Measurements from ENCODE around the gene HLCS.

The HLCS gene

GRCh38 chr21:36763305-36763704 is 203.2 kb downstream of the HLCS start:
- H3K9ac ChIP-seq (ENCODE audit: low read length) = no peak overlapping the region

GRCh38 chr21:36762642-36763041 is 203.8 kb downstream of the HLCS start:
- H3K4me1 ChIP-seq (ENCODE audit: control insufficient read depth, insufficient read depth, low read length) = no peaks in the 10 kb centered on the region
- no peak overlapping the region for H3K4me3 ChIP-seq (ENCODE audit: low read length)
- no peaks in the 10 kb centered on the region for H3K9me3 ChIP-seq (ENCODE audit: control insufficient read depth, low read length)
- H3K9ac ChIP-seq (ENCODE audit: low read length) = no peak overlapping the region
- no peaks in the 10 kb centered on the region for H3K27me3 ChIP-seq (ENCODE audit: control insufficient read depth, insufficient read depth, low read length)
- no peaks in the 10 kb centered on the region for H3K36me3 ChIP-seq (ENCODE audit: control insufficient read depth, insufficient read depth, low read length)

More at GRCh38 chr21:36763305-36763704, 203.2 kb downstream of the HLCS start:
- Histone ChIP-seq H3K36me3 (ENCODE audit: control insufficient read depth, insufficient read depth, low read length) (no peaks in the 10 kb centered on the region), H3K4me3 (ENCODE audit: low read length) (no peak overlapping the region), H3K27me3 (ENCODE audit: control insufficient read depth, insufficient read depth, low read length) (no peaks in the 10 kb centered on the region), H3K9me3 (ENCODE audit: control insufficient read depth, low read length) (no peaks in the 10 kb centered on the region), H3K4me1 (ENCODE audit: control insufficient read depth, insufficient read depth, low read length) (no peaks in the 10 kb centered on the region)

- no peaks in the 10 kb centered on the region for H3K27me3 ChIP-seq (ENCODE audit: control insufficient read depth, insufficient read depth, low read length)
- H3K4me1 ChIP-seq (ENCODE audit: control insufficient read depth, insufficient read depth, low read length) = no peaks in the 10 kb centered on the region
- no peaks in the 10 kb centered on the region for H3K9me3 ChIP-seq (ENCODE audit: control insufficient read depth, low read length)
- no peaks in the 10 kb centered on the region for H3K36me3 ChIP-seq (ENCODE audit: control insufficient read depth, insufficient read depth, low read length)
- no peak overlapping the region for H3K9ac ChIP-seq (ENCODE audit: low read length)
- H3K4me3 ChIP-seq (ENCODE audit: low read length) = no peak overlapping the region
These were observed 204.8 kb downstream of the HLCS start for GRCh38 chr21:36761685-36762084.

- H3K4me1 ChIP-seq (ENCODE audit: control insufficient read depth, insufficient read depth, low read length) = no peaks in the 10 kb centered on the region
- no peaks in the 10 kb centered on the region for H3K36me3 ChIP-seq (ENCODE audit: control insufficient read depth, insufficient read depth, low read length)
- no peaks in the 10 kb centered on the region for H3K9me3 ChIP-seq (ENCODE audit: control insufficient read depth, low read length)
- H3K9ac ChIP-seq (ENCODE audit: low read length) = no peak overlapping the region
- H3K4me3 ChIP-seq (ENCODE audit: low read length) = no peak overlapping the region
- H3K27me3 ChIP-seq (ENCODE audit: control insufficient read depth, insufficient read depth, low read length) = no peaks in the 10 kb centered on the region
These were observed 207.0 kb downstream of the HLCS start for GRCh38 chr21:36759348-36760083.

GRCh38 chr21:36757196-36757595 is 209.3 kb downstream of the HLCS start:
- Histone ChIP-seq H3K27me3 (ENCODE audit: control insufficient read depth, insufficient read depth, low read length) (no peaks in the 10 kb centered on the region), H3K36me3 (ENCODE audit: control insufficient read depth, insufficient read depth, low read length) (no peaks in the 10 kb centered on the region), H3K9ac (ENCODE audit: low read length) (no peak overlapping the region), H3K4me1 (ENCODE audit: control insufficient read depth, insufficient read depth, low read length) (no peaks in the 10 kb centered on the region), H3K9me3 (ENCODE audit: control insufficient read depth, low read length) (no peaks in the 10 kb centered on the region), H3K4me3 (ENCODE audit: low read length) (no peak overlapping the region)

DNA sequence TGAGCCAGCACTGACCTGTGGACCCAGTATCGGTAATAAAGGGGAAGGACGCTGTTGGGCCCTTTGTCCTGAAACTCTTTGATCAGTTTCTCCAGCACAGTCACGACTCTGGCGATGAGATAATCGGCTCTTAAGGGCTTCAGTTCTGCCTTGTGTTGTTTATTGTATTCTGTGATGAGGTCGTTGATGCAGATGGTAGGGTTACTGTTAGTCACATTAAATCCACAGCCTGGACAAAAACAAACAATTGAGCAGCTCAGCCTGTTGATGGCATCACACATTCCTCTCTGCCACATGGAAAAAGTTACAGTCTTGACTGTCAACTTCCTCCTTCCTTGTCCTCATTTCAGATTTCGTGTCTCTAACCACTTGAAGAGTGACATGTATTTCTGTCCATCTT is 209.9 kb downstream of the HLCS start:
- no peak overlapping the region for H3K9ac ChIP-seq (ENCODE audit: low read length)
- H3K4me1 ChIP-seq (ENCODE audit: control insufficient read depth, insufficient read depth, low read length) = no peaks in the 10 kb centered on the region
- no peaks in the 10 kb centered on the region for H3K27me3 ChIP-seq (ENCODE audit: control insufficient read depth, insufficient read depth, low read length)
- H3K36me3 ChIP-seq (ENCODE audit: control insufficient read depth, insufficient read depth, low read length) = no peaks in the 10 kb centered on the region
- no peak overlapping the region for H3K4me3 ChIP-seq (ENCODE audit: low read length)
- H3K9me3 ChIP-seq (ENCODE audit: control insufficient read depth, low read length) = no peaks in the 10 kb centered on the region

- Histone ChIP-seq H3K27me3 (ENCODE audit: control insufficient read depth, insufficient read depth, low read length) (no peaks in the 10 kb centered on the region), H3K4me3 (ENCODE audit: low read length) (no peak overlapping the region), H3K9ac (ENCODE audit: low read length) (no peak overlapping the region), H3K9me3 (ENCODE audit: control insufficient read depth, low read length) (no peaks in the 10 kb centered on the region), H3K36me3 (ENCODE audit: control insufficient read depth, insufficient read depth, low read length) (no peaks in the 10 kb centered on the region), H3K4me1 (ENCODE audit: control insufficient read depth, insufficient read depth, low read length) (no peaks in the 10 kb centered on the region)
These were observed 212.1 kb downstream of the HLCS start for GRCh38 chr21:36754241-36754898.

DNA sequence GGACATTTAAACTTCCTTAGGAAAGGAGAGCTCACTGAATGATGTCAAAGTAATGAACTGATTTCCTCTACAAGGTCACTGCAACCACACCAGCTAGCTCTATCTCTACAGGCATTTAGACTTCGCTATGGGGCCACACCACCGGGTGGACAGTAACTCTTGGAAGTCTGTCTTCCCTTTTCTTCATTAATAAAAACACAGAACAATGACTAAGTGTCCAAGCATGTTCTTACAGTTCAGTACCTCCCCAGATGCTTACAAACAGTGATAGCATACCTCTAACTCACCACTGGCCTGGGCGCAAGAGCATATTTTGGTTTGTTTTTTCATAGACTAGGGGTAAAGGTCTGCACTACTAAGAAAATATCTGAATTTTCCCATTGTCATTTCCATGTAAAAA is 212.9 kb downstream of the HLCS start:
- no peak overlapping the region for H3K4me3 ChIP-seq (ENCODE audit: low read length)
- no peaks in the 10 kb centered on the region for H3K9me3 ChIP-seq (ENCODE audit: control insufficient read depth, low read length)
- H3K36me3 ChIP-seq (ENCODE audit: control insufficient read depth, insufficient read depth, low read length) = no peaks in the 10 kb centered on the region
- H3K9ac ChIP-seq (ENCODE audit: low read length) = no peak overlapping the region
- H3K4me1 ChIP-seq (ENCODE audit: control insufficient read depth, insufficient read depth, low read length) = peaks cover under 1% of the 10 kb centered on the region
- H3K27me3 ChIP-seq (ENCODE audit: control insufficient read depth, insufficient read depth, low read length) = peaks cover 3% of the 10 kb centered on the region

GRCh38 chr21:36751383-36751782 is 215.1 kb downstream of the HLCS start:
- H3K9ac ChIP-seq (ENCODE audit: low read length) = no peak overlapping the region
- no peak overlapping the region for H3K4me3 ChIP-seq (ENCODE audit: low read length)
- no peaks in the 10 kb centered on the region for H3K9me3 ChIP-seq (ENCODE audit: control insufficient read depth, low read length)
- H3K4me1 ChIP-seq (ENCODE audit: control insufficient read depth, insufficient read depth, low read length) = peaks cover 12% of the 10 kb centered on the region
- H3K27me3 ChIP-seq (ENCODE audit: control insufficient read depth, insufficient read depth, low read length) = peaks cover 10% of the 10 kb centered on the region
- no peaks in the 10 kb centered on the region for H3K36me3 ChIP-seq (ENCODE audit: control insufficient read depth, insufficient read depth, low read length)

DNA sequence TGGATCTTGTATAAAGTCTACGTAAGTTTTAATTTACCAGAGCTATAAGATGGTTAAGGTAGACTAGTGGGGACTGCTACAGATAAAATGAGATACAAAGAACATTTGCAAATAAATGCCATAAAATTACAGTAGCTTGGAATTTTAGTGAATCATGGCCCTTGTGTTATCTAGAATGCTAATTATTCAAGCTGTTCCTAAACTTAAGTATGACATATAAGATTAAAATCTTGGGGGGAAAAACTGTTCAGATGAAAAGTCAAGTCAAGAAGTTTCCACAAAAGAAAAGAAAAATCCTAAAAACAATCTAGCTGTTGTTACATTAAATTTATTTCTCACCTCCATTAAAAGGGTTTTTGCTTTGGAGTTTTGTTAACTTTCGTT is 215.9 kb downstream of the HLCS start:
- Histone ChIP-seq H3K27me3 (ENCODE audit: control insufficient read depth, insufficient read depth, low read length) (peaks cover 16% of the 10 kb centered on the region), H3K36me3 (ENCODE audit: control insufficient read depth, insufficient read depth, low read length) (no peaks in the 10 kb centered on the region), H3K4me3 (ENCODE audit: low read length) (no peak overlapping the region), H3K9me3 (ENCODE audit: control insufficient read depth, low read length) (no peaks in the 10 kb centered on the region), H3K9ac (ENCODE audit: low read length) (no peak overlapping the region), H3K4me1 (ENCODE audit: control insufficient read depth, insufficient read depth, low read length) (peaks cover 12% of the 10 kb centered on the region)

GRCh38 chr21:36749935-36750575 is 216.4 kb downstream of the HLCS start:
- Histone ChIP-seq H3K9ac (ENCODE audit: low read length) (no peak overlapping the region), H3K4me1 (ENCODE audit: control insufficient read depth, insufficient read depth, low read length) (peaks cover 12% of the 10 kb centered on the region), H3K4me3 (ENCODE audit: low read length) (no peak overlapping the region), H3K9me3 (ENCODE audit: control insufficient read depth, low read length) (no peaks in the 10 kb centered on the region), H3K27me3 (ENCODE audit: control insufficient read depth, insufficient read depth, low read length) (peaks cover 21% of the 10 kb centered on the region), H3K36me3 (ENCODE audit: control insufficient read depth, insufficient read depth, low read length) (no peaks in the 10 kb centered on the region)

GRCh38 chr21:36747815-36748383 is 218.6 kb downstream of the HLCS start:
- peaks cover 12% of the 10 kb centered on the region for H3K4me1 ChIP-seq (ENCODE audit: control insufficient read depth, insufficient read depth, low read length)
- H3K4me3 ChIP-seq (ENCODE audit: low read length) = no peak overlapping the region
- H3K9me3 ChIP-seq (ENCODE audit: control insufficient read depth, low read length) = no peaks in the 10 kb centered on the region
- H3K36me3 ChIP-seq (ENCODE audit: control insufficient read depth, insufficient read depth, low read length) = no peaks in the 10 kb centered on the region
- H3K9ac ChIP-seq (ENCODE audit: low read length) = peak overlapping the region; percentile 24
- H3K27me3 ChIP-seq (ENCODE audit: control insufficient read depth, insufficient read depth, low read length) = peaks cover 21% of the 10 kb centered on the region
